Measurements from ENCODE around the gene IGLL1. TPM values are rescaled to one million over a fixed set of nuclear protein-coding genes. Genes with fewer than 3 reads are reported as not detected.
A peak's percentile ranks its signal among the peaks of the same experiment; 100 is the strongest.
"Not testable (repeated sequence)": the region's sequence is repeated elsewhere in the genome, so short reads cannot be mapped to it uniquely, and the experiment has no call there.

The IGLL1 gene
- total RNA-seq, 1 experiment from 2014 or later: not detected

GRCh38 chr22:23539135-23539838, 40.8 kb downstream of the IGLL1 start:
- CTCF ChIA-PET: no interaction called here
- TF ChIP-seq CTCF (IDR thresholded peaks at IDR 0.05) (peak; percentile 94), REST (IDR thresholded peaks at IDR 0.05; ENCODE audit: insufficient read depth in 1 of 2, low read depth in 2 of 2, low read length in 1 of 2) (no peak)
- BruUV-seq (replicated peaks): no TSS peak
- no peaks in the 10 kb centered on the region for H3K27me3 ChIP-seq (ENCODE audit: control insufficient read depth, insufficient read depth, low read length)
- DNase-seq (ENCODE audit: low read depth, low spot score): peak; percentile 61
- peak overlapping the region; percentile 44; the same call in 1 of the 2 replicates for H3K27ac ChIP-seq (ENCODE audit: low read length)
- intact Hi-C loops (cut with micrococcal nuclease; ENCODE audit: unreplicated experiment): loop anchor here (10.0 kb wide), 1 partner anchor 134 kb away; no protein-coding TSS in a partner anchor
- no peaks in the 10 kb centered on the region; the same call in 1 of the 2 replicates for H3K4me1 ChIP-seq (ENCODE audit: control insufficient read depth, insufficient read depth, low read length)
- in situ Hi-C loops (cut with HindIII; ENCODE audit: low pct_unique_long_range_greater_than_20kb, low sequenced_read_pairs): no loop called here
- POLR2A ChIA-PET: no interaction called here
- H3K4me3 ChIP-seq (ENCODE audit: low read depth in 2 of 2, low read length in 2 of 2): peak overlapping the region; percentile 9 to 21; a peak in 3 of 4 replicates
- H3K9me3 ChIP-seq (ENCODE audit: control insufficient read depth, insufficient read depth, low read depth, low read length): no peaks in the 10 kb centered on the region
- ATAC-seq: peak; percentile 98
- H3K36me3 ChIP-seq (ENCODE audit: control insufficient read depth, insufficient read depth, low read length): no peaks in the 10 kb centered on the region

- BruUV-seq (replicated peaks); H3K36me3 ChIP-seq (ENCODE audit: control insufficient read depth, insufficient read depth, low read length); CTCF ChIA-PET; DNase-seq (ENCODE audit: low read depth, low spot score); ATAC-seq; H3K9me3 ChIP-seq (ENCODE audit: control insufficient read depth, insufficient read depth, low read depth, low read length); H3K27me3 ChIP-seq (ENCODE audit: control insufficient read depth, insufficient read depth, low read length); H3K27ac ChIP-seq (ENCODE audit: low read length); in situ Hi-C loops (cut with HindIII; ENCODE audit: low pct_unique_long_range_greater_than_20kb, low sequenced_read_pairs); H3K4me1 ChIP-seq (ENCODE audit: control insufficient read depth, insufficient read depth, low read length); H3K4me3 ChIP-seq (ENCODE audit: low read depth in 2 of 2, low read length in 2 of 2); POLR2A ChIA-PET: not testable (repeated sequence)
- intact Hi-C loops (cut with micrococcal nuclease; ENCODE audit: unreplicated experiment): loop anchor here (10.0 kb wide), 1 partner anchor 134 kb away; no protein-coding TSS in a partner anchor
Measured at GRCh38 chr22:23538696-23539030, 41.4 kb downstream of the IGLL1 start.

- H3K27me3 ChIP-seq (ENCODE audit: control insufficient read depth, insufficient read depth, low read length); POLR2A ChIA-PET: not testable (repeated sequence)
Measured at GRCh38 chr22:23537830-23538695, 42.0 kb downstream of the IGLL1 start.

More at GRCh38 chr22:23537830-23538695, 42.0 kb downstream of the IGLL1 start:
- intact Hi-C loops (cut with micrococcal nuclease; ENCODE audit: unreplicated experiment): loop anchor here (10.0 kb wide), 1 partner anchor 133 kb away; no protein-coding TSS in a partner anchor
- H3K27ac ChIP-seq (ENCODE audit: low read length); H3K4me1 ChIP-seq (ENCODE audit: control insufficient read depth, insufficient read depth, low read length); in situ Hi-C loops (cut with HindIII; ENCODE audit: low pct_unique_long_range_greater_than_20kb, low sequenced_read_pairs); H3K9me3 ChIP-seq (ENCODE audit: control insufficient read depth, insufficient read depth, low read depth, low read length); BruUV-seq (replicated peaks); H3K36me3 ChIP-seq (ENCODE audit: control insufficient read depth, insufficient read depth, low read length); CTCF ChIA-PET; H3K4me3 ChIP-seq (ENCODE audit: low read depth in 2 of 2, low read length in 2 of 2); ATAC-seq; DNase-seq (ENCODE audit: low read depth, low spot score): not testable (repeated sequence)

Measured in Panc1 (cell line).